Dermis blood vessel endothelial cell (primary cell): ENCODE measurements around the gene ANKRD13B. TPM values are rescaled to one million over a fixed set of nuclear protein-coding genes. Genes with fewer than 3 reads are reported as not detected.

Source experiments
- DNase-seq: peaks from one replicate; pipeline ENCODE4 v3.0.0; 2010
- total RNA-seq: library from RNA; depleted of rRNA; stranded (reverse); fragments of >200 nt; gene quantifications from 2 replicates; pipeline ENCODE4 v1.2.3, GENCODE V29; 2014

ANKRD13B gene
- total RNA-seq, 1 donor from 2014 or later: 7.7 TPM

DNA sequence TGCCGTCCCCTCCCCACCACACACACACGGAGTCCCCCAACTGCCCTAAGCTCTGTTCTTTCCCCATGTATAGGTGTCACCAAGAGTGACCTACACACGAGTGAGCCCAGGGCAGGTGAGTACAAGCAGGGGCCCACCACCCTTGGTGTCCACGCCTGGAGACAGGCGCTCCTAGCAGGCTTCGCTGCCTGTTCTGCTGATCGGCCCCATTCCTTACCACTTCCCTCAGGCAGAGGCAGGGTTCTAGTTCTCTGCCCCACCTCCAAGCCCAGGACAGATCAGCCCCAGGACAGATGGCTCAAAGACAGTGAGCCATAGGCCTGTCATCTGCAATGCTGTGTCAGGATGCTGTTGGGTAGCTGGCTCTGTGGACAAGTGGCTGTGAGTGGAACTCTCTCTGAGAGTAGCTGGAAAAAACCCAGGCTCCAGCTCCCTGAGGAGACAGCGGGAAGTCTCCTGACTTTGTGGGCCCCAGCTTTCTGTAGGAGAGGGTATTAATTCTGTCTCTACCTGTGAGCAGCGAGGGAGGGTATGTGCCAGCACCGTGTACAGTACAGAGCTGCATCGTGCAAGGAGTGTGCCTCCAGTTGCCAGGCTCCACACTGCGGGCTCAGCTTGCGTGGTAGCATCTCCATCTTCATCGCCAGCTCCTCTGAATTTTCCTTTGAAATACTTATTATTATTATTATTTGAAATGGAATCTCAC is 23.5 kb upstream of the ANKRD13B start:
- no peak for DNase-seq

GRCh38 chr17:29570521-29570920 is 22.4 kb upstream of the ANKRD13B start:
- DNase-seq: no peak

- no peak for DNase-seq
These were observed 21.4 kb upstream of the ANKRD13B start for GRCh38 chr17:29571486-29571882.

- DNase-seq: no peak
These were observed 20.9 kb upstream of the ANKRD13B start for GRCh38 chr17:29571883-29572681.

- DNase-seq: peak; percentile 76
These were observed 20.0 kb upstream of the ANKRD13B start for GRCh38 chr17:29572691-29573557.

DNA sequence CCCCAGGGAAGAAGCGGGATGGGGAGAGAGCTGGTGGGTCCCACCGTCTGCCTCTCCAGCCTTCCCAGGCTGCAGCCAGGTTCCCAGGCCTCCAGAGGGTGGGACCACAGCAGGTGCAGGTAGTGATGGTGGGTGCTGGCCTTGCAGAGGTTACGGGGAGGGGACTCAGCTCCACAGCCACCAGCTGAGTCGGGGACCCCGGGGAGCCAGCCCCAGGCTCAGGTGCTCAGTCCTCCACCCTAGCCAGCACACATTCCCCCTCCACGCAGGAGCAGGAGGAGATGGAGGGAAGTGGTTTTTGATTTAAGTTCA is 19.4 kb upstream of the ANKRD13B start:
- no peak for DNase-seq

DNA sequence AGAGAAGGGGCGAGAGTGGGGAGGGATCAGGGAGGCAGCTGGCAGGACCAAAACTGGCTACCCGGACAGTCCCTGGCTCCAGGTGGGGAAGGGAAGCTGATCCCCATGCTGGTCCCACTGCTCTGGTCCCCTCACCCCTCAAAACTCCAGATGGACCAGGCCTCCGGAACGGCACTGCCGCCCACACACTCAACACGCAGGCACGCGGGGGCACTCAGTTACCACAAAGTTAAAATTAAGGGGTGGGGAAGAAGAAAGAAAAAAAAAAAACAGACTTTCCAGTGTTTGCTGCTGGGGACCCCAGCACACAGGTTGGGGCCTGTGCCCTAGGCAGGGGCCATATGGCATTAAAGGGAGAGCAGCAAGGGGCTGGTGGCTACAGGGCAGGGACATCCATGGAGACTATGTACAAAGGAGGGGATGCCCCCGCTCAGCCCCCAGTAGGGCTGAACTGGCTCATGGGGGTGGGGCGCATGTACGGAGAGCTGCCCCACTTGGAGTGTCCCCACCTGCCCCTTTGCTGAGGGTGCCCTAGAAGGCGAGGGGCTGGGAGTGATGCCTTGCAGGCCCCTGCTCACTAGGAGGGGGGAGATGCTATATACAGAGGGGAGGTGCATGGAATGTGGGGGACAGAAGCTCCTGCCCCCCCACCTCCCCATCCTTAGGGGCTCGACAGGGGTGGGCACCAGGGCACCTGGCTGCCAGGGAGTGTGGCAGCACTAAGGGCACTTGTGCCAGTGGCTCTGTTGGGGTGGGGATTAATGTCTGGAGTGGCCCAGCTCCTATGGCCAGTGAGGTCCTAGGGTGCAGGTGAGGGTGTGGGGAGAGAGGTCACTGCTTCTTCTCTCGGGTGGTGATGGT is 18.8 kb upstream of the ANKRD13B start:
- no peak for DNase-seq

DNA sequence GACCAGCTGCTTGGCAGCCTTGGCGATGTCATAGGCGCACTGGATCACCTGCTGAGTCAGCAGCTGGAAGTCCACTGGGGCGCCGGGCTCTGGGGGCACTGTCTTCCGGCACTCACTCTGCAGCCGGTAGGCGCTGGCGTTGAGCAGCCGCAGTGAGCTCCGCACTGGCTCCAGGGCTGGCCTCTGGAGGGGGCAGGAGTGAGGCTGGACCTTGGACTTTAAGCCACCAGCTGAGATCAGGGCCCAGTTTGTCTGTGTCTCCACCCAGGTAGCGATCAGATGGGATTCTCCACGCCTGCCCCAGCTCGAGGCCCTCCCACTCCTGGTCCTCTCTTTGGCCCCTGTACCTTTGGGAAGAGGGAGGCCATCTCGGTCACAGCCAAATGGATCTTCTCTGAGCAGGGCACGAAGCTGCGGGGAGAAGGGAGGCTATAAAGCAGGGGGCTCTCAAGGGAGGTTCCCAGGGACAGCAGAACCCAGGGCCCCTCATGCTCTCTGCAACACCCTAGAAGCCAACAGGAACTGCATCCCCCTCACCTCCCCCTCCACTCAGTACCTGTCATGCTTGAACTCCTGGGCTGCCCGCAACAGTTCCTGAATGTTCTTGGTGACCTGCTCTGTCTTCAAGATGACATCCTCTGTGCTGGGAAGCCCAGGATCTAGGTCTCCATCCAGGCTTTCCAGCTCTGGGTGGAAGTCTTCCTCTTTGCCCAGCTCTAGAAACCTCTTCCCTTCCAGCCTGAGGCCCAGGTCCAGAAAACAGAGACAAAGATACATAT is 18.0 kb upstream of the ANKRD13B start:
- DNase-seq: no peak

GRCh38 chr17:29575511-29576213 is 17.3 kb upstream of the ANKRD13B start:
- no peak for DNase-seq

- no peak for DNase-seq
These were observed 16.5 kb upstream of the ANKRD13B start for GRCh38 chr17:29576214-29577000.

GRCh38 chr17:29577001-29577370 is 15.9 kb upstream of the ANKRD13B start:
- DNase-seq: no peak

- no peak for DNase-seq
These were observed 15.3 kb upstream of the ANKRD13B start for GRCh38 chr17:29577385-29578211.

- DNase-seq: no peak
These were observed 14.1 kb upstream of the ANKRD13B start for GRCh38 chr17:29578626-29579485.

DNA sequence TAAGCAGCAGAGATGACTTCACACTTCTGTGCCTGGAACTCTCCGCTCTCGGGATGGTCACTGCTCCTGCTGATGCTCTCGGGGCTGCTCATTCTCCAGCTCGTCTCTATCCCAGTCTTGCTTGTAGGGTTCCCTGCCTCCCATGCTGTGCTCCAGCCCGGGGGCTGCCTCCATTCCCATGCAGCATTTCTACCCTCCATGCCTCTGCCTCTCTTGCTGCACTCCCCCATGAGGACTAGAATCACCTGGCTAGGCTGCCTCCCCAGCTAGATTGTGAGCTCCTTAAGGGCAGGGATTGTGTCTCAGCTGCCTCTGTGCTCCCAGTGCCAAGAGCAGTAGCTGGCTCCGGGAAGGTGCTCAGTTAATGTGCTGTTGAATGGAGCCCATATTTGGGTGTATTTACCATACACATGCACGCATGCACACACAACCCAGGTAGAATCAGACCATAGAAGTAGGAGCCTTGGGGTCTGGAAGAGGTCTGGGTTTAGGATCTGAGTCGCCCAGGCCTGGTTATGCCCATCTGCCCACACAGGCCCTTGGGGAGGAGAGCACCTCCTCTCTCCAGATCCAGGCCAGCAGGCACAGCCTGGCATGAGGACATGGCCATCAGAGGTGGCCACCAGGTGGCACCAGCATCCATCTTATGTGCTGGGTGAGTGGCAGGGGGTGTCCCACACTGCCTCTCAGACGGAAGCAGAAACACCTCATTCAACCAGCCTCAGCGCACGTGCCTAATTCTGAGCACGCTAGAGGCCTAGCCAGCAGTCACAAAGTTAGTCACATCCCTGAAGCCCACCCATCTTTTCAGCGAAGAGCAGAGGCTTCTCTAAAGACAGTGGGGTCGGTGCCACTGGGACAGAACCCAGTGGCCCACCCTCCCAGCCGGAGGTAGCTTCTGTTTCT is 12.8 kb upstream of the ANKRD13B start:
- peak; percentile 94 for DNase-seq

- no peak for DNase-seq
These were observed 11.2 kb upstream of the ANKRD13B start for GRCh38 chr17:29581583-29582253.

DNA sequence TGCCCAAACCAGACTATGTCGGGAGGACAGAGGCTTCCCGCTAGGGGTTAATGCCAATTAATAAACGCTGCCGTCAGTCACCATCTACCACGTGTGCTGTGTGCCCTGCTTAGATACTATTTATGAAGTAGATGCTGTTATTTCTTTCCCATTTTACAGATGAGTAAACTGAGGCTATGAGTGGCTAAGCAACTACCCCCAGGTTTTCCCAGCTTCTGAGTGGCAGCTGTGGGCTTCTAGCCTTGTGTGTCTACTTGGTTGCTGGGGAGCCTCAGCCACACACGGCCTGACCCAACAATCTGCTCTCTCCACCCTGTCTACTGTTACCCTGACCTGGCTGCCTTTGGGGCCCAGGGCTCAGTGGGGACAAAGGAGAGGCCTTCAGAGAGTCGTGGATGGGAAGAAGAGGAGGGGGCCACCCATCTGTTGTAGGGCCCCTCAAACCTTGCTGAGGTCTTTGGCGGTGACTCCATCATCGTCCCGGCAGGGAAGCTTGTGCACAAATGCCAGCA is 10.6 kb upstream of the ANKRD13B start:
- DNase-seq: no peak
